Mesendoderm (in vitro differentiated cells): Measurements from ENCODE around the gene TMEM235.

Source experiments
- DNase-seq: peaks from one replicate; pipeline ENCODE4 v3.0.0; 2013
- H2AK5ac ChIP-seq: 2 replicates; pipeline ENCODE4 v1.6.1; 2013; ENCODE audit warnings: low read length, inconsistent platforms
- H2BK120ac ChIP-seq: 2 replicates; pipeline ENCODE4 v1.6.1; 2013; ENCODE audit warnings: low read depth, mild to moderate bottlenecking, low read length, moderate library complexity, mixed read lengths
- H2BK15ac ChIP-seq: replicated peaks from 2 replicates; pipeline ENCODE4 v1.6.1; 2013; ENCODE audit warnings: low read depth, mild to moderate bottlenecking, moderate library complexity
- H2BK5ac ChIP-seq: 2 replicates; pipeline ENCODE4 v1.6.1; 2013; ENCODE audit warnings: low read length, inconsistent platforms
- H3K18ac ChIP-seq: 2 replicates; pipeline ENCODE4 v1.6.1; 2013; ENCODE audit warnings: mild to moderate bottlenecking, low read length, mixed read lengths
- H3K23ac ChIP-seq: one replicate; pipeline ENCODE4 v1.6.1; 2013; ENCODE audit warnings: low read length
- H3K27ac ChIP-seq: 2 replicates; pipeline ENCODE4 v1.5.1; 2013; ENCODE audit warnings: low read depth, mild to moderate bottlenecking, inconsistent platforms, low read length, moderate library complexity
- H3K27me3 ChIP-seq: 2 replicates; pipeline ENCODE4 v1.6.1; 2013; ENCODE audit warnings: low read length, control low read depth, mild to moderate bottlenecking, inconsistent platforms; ENCODE audit not compliant: insufficient read depth, poor library complexity
- H3K36me3 ChIP-seq: 2 replicates; pipeline ENCODE4 v1.6.1; 2013; ENCODE audit warnings: low read length, inconsistent platforms; ENCODE audit not compliant: control insufficient read depth, insufficient read depth
- H3K4ac ChIP-seq: one replicate; pipeline ENCODE4 v1.6.1; 2013; ENCODE audit warnings: low read depth, mild to moderate bottlenecking, low read length, moderate library complexity
- H3K4me1 ChIP-seq: 2 replicates; pipeline ENCODE4 v1.6.1; 2013; ENCODE audit warnings: low read depth, low read length, inconsistent platforms; ENCODE audit not compliant: control insufficient read depth
- H3K4me2 ChIP-seq: 2 replicates; pipeline ENCODE4 v1.6.1; 2013; ENCODE audit warnings: low read length
- H3K4me3 ChIP-seq: 2 replicates; pipeline ENCODE4 v1.5.1; 2013; ENCODE audit warnings: mild to moderate bottlenecking, low read length
- H3K56ac ChIP-seq: one replicate; pipeline ENCODE4 v1.6.1; 2013; ENCODE audit warnings: low read length
- H3K79me1 ChIP-seq: 2 replicates; pipeline ENCODE4 v1.6.1; 2013; ENCODE audit warnings: low read length, inconsistent platforms
- H3K79me2 ChIP-seq: 2 replicates; pipeline ENCODE4 v1.6.1; 2013; ENCODE audit warnings: mild to moderate bottlenecking, low read length; ENCODE audit not compliant: control insufficient read depth, insufficient read depth
- H3K9ac ChIP-seq: 2 replicates; pipeline ENCODE4 v1.6.1; 2013; ENCODE audit warnings: low read length, inconsistent platforms
- H4K5ac ChIP-seq: one replicate; pipeline ENCODE4 v1.6.1; 2013; ENCODE audit warnings: low read length
- H4K8ac ChIP-seq: one replicate; pipeline ENCODE4 v1.6.1; 2013; ENCODE audit warnings: low read depth, mild to moderate bottlenecking, control low read depth, low read length, moderate library complexity
- WGBS: extraction: QIAGEN DNeasy Blood & Tissue Kit; methylation state at CpG from one replicate; pipeline ENCODE4 v1.1.7; 2013; ENCODE audit warnings: low lambda C conversion rate, missing lambda C conversion rate; ENCODE audit not compliant: insufficient coverage; ENCODE audit errors: extremely low coverage; 5-methylcytosine and 5-hydroxymethylcytosine counted together

The TMEM235 gene

DNA sequence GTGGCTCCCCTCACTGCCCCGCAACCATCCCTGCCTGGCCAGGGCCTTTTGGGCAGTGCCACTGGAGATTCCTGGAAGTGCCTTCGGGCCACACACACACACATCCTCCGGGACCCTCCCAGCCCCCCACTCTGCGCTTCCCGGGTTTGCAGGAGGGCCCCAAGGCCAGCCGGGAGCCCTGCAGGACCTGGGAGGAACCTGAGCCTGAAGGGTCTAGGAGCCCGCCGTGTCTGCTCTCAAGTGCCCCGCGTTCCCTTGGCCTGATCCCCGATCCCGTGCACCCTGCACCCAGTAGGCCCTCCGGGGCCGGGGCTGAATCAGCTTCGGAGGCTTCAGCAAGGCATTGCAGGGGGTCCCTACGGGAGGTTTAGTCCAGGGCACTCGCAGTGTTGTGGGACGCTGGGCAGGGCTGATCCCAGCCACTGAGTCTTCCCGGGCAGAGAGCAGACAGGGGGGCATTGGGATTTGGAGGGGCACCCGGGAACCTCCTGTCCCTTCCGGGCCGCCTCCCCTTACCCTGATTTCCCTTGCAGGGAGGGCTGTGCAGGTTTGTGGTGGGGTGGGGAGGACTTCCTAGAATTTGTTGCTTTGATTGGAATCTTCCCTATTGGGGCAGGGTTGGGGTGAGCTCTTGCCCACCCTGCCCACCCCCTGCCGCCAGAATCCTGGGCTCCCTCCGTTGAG lies 36.9 kb downstream of the TMEM235 start:
- Histone ChIP-seq H3K9ac (peak overlapping the region; percentile 82), H3K4me3 (peak overlapping the region; percentile 6), H2BK15ac (no peak overlapping the region), H3K4ac (peak overlapping the region; percentile 81), H3K4me1 (peaks cover 34% of the 10 kb centered on the region), H3K36me3 (no peaks in the 10 kb centered on the region), H2BK120ac (peak overlapping the region; percentile 46), H2BK5ac (peak overlapping the region; percentile 84), H3K18ac (peak overlapping the region; percentile 77), H3K79me1 (no peaks in the 10 kb centered on the region), H3K56ac (peak overlapping the region; percentile 96), H2AK5ac (peak overlapping the region; percentile 75), H3K4me2 (peak overlapping the region; percentile 51), H3K79me2 (no peaks in the 10 kb centered on the region), H4K5ac (no peak overlapping the region), H3K27me3 (no peaks in the 10 kb centered on the region), H4K8ac (peak overlapping the region; percentile 0), H3K23ac (no peak overlapping the region), H3K27ac (peak overlapping the region; percentile 10)
- DNase-seq = no peak
- WGBS = no CpG with 5 or more reads among the region's 24 CpGs

DNA sequence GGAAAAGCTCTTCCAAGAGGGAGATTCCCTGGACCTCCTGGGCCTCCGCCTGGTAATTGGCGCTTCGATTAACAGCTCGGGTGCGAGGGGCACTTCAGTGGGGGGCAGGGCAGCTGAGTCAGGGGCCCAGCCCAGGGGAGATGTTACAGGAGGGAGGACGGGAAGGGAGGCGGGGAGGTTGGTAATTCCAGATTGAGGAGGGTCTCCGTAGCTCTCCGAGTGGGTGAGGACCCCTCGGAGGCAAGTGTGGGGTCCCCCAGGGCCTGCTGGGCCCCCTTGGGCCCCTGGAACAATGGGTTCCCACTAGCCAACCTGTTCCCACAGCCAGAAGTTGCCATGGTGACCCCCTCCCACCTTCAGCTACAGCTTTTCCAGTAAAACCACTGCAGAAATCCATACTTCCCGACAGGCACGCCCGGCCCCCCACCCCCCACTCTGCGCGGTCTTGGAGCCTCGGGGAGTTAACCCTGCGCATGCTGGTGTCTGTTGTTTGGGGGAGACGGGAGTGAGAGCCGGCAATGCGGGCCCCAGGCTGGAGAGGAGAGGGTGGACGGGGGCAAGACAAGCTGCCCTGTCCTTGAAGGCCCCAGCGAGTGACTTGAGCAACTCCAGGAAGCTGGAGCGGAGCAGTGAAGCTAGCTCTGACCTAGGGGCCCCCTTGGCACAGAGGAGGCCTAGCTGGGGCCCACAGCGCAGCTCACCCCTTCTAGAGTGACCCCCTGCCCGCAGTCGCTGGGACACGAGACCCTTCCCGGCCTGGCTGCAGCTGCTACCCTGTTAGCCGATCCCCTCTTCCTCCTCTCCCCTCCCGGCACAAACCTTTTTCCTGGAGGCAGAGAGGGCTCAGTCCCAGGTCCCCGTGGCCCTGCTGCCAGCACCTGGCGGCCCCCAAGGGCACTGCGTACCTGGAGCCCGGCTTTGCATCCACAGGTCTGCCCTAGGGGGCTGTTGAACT lies 37.8 kb downstream of the TMEM235 start:
- peak overlapping the region; percentile 84 for H2BK120ac ChIP-seq
- H3K79me2 ChIP-seq = no peaks in the 10 kb centered on the region
- peak; percentile 69 for DNase-seq
- peak overlapping the region; percentile 90 for H2AK5ac ChIP-seq
- peak overlapping the region; percentile 32 for H3K4me2 ChIP-seq
- no peaks in the 10 kb centered on the region for H3K79me1 ChIP-seq
- H2BK15ac ChIP-seq = no peak overlapping the region
- no peaks in the 10 kb centered on the region for H3K36me3 ChIP-seq
- WGBS = no CpG with 5 or more reads among the region's 34 CpGs
- H3K27me3 ChIP-seq = no peaks in the 10 kb centered on the region
- H2BK5ac ChIP-seq = peak overlapping the region; percentile 96
- peaks cover 34% of the 10 kb centered on the region for H3K4me1 ChIP-seq
- H3K4me3 ChIP-seq = peak overlapping the region; percentile 11
- peak overlapping the region; percentile 96 for H4K5ac ChIP-seq
- peak overlapping the region; percentile 82 for H3K9ac ChIP-seq
- H3K56ac ChIP-seq = peak overlapping the region; percentile 96
- H4K8ac ChIP-seq = peak overlapping the region; percentile 41
- peak overlapping the region; percentile 77 for H3K18ac ChIP-seq
- peak overlapping the region; percentile 95 for H3K23ac ChIP-seq
- peak overlapping the region; percentile 81 for H3K4ac ChIP-seq
- peak overlapping the region; percentile 91 for H3K27ac ChIP-seq

- Histone ChIP-seq H3K36me3 (no peaks in the 10 kb centered on the region), H3K4me2 (peak overlapping the region; percentile 30), H3K4ac (peak overlapping the region; percentile 81), H3K23ac (peak overlapping the region; percentile 95), H3K27ac (peak overlapping the region; percentile 91), H3K4me3 (peak overlapping the region; percentile 11), H2BK15ac (no peak overlapping the region), H3K18ac (peak overlapping the region; percentile 77), H3K56ac (peak overlapping the region; percentile 96), H3K4me1 (peaks cover 34% of the 10 kb centered on the region), H2AK5ac (peak overlapping the region; percentile 90), H3K79me2 (no peaks in the 10 kb centered on the region), H3K27me3 (no peaks in the 10 kb centered on the region), H2BK5ac (peak overlapping the region; percentile 96), H4K8ac (peak overlapping the region; percentile 41), H3K79me1 (no peaks in the 10 kb centered on the region), H3K9ac (peak overlapping the region; percentile 82), H2BK120ac (peak overlapping the region; percentile 84), H4K5ac (no peak overlapping the region)
- no CpG with 5 or more reads among the region's 8 CpGs for WGBS
- DNase-seq = peak; percentile 51
These were observed 38.5 kb downstream of the TMEM235 start for GRCh38 chr17:78269955-78270381.

GRCh38 chr17:78271419-78272170 lies 40.2 kb downstream of the TMEM235 start:
- no peaks in the 10 kb centered on the region for H3K79me1 ChIP-seq
- H3K79me2 ChIP-seq = no peaks in the 10 kb centered on the region
- peak overlapping the region; percentile 93 for H2BK5ac ChIP-seq
- peak; percentile 69 for DNase-seq
- H3K4me1 ChIP-seq = peaks cover 34% of the 10 kb centered on the region
- peak overlapping the region; percentile 93 for H3K27ac ChIP-seq
- peak overlapping the region; percentile 7 for H2BK120ac ChIP-seq
- H3K4me2 ChIP-seq = no peak overlapping the region
- peak overlapping the region; percentile 86 for H3K56ac ChIP-seq
- no peak overlapping the region for H4K8ac ChIP-seq
- peak overlapping the region; percentile 99 for H2AK5ac ChIP-seq
- peak overlapping the region; percentile 14 for H2BK15ac ChIP-seq
- H3K23ac ChIP-seq = no peak overlapping the region
- H3K4ac ChIP-seq = peak overlapping the region; percentile 98
- WGBS = no CpG with 5 or more reads among the region's 12 CpGs
- no peak overlapping the region for H4K5ac ChIP-seq
- no peaks in the 10 kb centered on the region for H3K36me3 ChIP-seq
- H3K18ac ChIP-seq = peak overlapping the region; percentile 91
- no peaks in the 10 kb centered on the region for H3K27me3 ChIP-seq
- H3K9ac ChIP-seq = peak overlapping the region; percentile 17
- H3K4me3 ChIP-seq = no peak overlapping the region

DNA sequence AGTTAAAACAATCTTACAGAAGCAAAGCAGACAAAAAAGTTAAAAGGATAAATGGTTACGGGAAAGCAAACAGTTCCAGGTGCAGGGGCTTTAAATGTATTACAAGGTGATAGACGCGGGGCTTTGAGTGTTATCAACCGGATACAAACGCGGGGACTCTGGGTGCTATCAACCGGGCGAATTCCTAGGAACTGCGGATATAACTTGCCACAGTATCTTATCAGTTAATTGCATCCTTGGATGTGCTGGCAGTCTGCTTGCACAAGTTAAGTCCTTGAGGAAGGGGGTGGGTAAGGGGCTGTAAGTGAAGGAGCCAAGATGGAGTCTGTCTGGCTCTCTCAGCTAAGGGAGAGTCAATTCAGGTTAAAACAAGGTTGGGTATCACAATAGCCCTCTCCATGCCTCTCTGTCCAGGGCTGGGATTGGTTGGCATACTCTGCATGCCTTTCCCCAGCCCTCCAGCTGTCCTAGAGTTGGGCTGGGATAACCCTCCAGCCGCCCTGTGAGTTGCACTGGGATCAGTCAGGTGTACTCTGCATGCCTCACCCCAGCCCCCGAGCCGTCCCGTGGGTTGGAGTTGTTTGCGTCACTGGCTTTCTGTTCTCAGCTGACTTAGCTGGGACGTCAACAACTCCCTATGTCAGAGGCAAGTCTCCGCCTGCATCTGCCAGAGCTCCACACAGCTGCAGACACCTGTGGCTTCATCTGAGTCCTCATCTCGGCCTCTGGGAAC lies 40.9 kb downstream of the TMEM235 start:
- WGBS = no CpG with 5 or more reads among the region's 17 CpGs
- H3K27me3 ChIP-seq = no peaks in the 10 kb centered on the region

More for the DNA sequence above, 40.9 kb downstream of the TMEM235 start:
- Histone ChIP-seq H3K56ac (peak overlapping the region; percentile 88), H3K4me3 (no peak overlapping the region), H3K18ac (peak overlapping the region; percentile 51), H4K8ac (no peak overlapping the region), H2BK5ac (peak overlapping the region; percentile 99), H2BK120ac (peak overlapping the region; percentile 8), H3K4ac (peak overlapping the region; percentile 64), H3K9ac (peak overlapping the region; percentile 43), H2AK5ac (peak overlapping the region; percentile 52), H3K79me1 (no peaks in the 10 kb centered on the region), H4K5ac (no peak overlapping the region), H3K23ac (peak overlapping the region; percentile 20), H3K79me2 (no peaks in the 10 kb centered on the region), H3K4me2 (no peak overlapping the region), H3K27ac (peak overlapping the region; percentile 93), H3K4me1 (peaks cover 34% of the 10 kb centered on the region), H2BK15ac (no peak overlapping the region), H3K36me3 (no peaks in the 10 kb centered on the region)
- DNase-seq = peak; percentile 97
